GM18868 (cell line): ENCODE measurements around the gene ERBB4.
"Not testable (repeated sequence)": the region's sequence is repeated elsewhere in the genome, so short reads cannot be mapped to it uniquely, and the experiment has no call there.

Experiments used
- ATAC-seq: cut with Tn5 transposase; IDR thresholded peaks from one replicate; pipeline ENCODE4 v1.9.1; 2021; ENCODE audit warnings: mild to moderate bottlenecking, moderate library complexity; ENCODE audit not compliant: unreplicated experiment

Gene ERBB4

DNA sequence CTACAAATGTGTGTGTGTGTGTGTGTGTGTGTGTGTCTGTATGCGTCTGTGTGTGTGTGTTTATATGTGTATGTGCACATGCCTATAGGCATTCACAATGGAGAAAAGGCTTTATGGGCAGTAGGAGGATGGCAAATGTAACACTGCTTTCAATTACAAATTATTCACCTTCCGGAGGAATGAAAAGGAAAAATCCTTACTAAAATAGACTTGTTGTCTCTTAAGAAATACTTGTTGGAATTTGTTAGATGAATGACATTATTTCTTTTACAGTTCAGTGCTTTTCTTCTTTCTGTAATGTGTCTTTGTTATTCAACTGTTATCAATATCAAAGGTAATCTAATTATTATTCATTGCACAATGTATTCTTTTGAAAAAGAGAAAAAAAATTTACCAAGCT is 874.3 kb downstream of the ERBB4 start:
- ATAC-seq = no peak

DNA sequence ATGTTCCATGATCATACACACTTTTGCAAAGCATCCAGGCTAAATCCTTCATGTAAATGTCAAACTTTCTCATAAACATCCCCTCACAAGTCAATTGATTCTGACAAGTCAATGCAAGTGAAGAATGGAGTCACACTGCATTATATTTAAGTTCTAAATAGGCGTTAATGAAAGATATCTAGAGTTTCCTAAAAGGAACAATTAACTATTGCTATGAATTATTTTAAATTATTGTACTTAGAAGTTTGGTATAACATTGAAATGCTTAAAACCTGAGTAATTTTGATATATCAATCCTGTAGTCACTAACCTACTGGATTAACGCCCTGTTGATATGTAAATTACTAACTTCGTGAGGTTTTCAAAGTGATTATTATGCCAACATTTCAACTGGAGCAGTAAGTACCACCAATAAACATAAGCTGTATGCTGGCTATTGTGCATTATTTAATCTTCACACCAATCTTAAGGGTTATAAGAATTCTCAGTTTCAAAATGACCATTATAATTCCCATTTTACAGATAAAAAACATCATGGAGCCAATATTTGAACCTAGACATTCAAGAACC is 884.3 kb downstream of the ERBB4 start:
- no peak for ATAC-seq

DNA sequence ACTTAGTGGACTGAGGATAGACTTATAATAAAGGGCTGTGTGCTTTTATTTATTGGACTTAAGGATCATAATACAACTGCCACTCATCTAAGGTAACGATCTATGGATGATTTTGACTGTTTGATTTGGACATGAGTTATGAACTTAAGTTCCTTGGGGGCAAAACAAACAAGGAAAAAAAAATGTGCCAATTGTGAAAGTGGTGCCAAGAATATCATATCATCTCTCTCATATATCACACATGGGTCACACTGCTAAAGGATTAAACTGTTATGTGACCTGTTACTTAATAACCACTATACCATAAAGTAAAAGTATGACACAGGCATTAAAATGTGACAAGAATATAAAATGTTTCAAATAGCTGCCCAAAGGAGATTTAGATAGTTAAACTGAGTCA is 886.3 kb downstream of the ERBB4 start:
- ATAC-seq = no peak

DNA sequence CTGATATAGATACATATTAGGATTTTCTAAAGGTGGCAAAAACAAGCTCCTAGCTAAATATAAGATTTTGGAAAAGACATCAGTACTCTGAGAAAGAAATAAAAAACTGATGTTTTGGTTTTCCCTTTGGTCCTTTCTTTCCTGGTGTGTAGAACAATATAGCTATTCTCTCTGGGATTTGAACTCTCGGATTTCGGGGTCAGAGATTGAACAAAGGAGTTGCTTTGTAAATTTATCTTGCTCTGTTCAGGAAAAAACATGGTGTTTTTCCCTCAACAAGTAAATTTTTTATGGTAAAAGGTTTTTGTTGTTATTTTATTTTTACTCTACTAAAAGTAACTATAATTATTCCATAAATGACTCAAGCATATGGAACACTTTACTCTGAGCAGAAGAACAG is 889.3 kb downstream of the ERBB4 start:
- ATAC-seq = no peak

DNA sequence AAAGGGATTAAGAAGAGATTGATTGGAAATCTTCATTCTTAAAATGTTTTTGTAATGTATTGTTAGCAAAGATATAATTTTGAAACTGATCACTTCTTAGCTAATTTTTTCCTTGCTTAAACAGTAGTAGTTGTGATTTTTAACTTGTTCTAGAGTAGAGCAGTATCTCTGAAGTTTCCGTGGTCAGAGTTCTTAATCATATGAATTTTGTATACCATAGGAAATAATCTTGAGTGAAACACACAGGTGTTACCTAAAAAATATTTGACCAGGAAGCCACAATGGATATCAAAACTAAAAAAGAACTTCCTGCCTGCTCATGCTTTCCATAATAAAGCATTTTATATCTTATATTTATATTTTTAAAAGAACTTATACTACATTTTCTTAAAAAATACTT is 907.1 kb downstream of the ERBB4 start:
- ATAC-seq = no peak

DNA sequence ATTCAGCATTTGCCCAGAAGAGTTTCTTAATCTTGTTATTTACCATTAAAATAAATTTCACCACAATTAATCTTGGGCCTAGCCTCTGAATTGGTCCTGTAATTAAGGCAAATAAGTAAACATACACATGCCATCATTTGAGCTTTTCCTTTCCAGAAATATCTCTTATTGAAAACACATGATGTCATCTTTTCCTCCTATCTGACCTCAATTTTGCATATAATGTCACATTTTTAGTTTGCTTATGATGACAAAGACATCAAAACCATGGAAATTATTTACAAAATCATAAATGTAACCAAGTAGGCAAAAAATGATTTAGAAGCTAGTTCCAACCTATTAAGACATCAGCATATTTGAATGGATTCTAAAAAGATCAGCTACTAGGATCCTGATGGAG is 915.5 kb downstream of the ERBB4 start:
- ATAC-seq = no peak

DNA sequence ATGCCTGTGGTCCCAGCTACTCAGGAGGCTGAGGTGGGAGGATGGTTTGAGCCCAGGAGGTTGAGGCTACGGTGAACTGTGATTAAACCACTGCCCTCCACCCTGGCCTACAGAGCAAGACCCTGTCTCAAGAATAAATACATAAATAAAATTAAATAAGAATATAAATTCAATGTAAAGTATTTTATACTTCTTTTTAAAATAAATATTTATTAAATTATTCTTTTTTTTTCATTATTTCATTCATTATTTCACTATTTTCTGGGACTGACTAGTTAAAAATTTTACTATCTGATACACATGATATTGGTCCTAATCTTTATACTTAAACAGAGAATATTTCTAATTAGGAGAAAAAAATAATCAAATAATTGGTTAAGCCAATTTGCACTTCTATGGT is 917.6 kb downstream of the ERBB4 start:
- ATAC-seq = no peak

DNA sequence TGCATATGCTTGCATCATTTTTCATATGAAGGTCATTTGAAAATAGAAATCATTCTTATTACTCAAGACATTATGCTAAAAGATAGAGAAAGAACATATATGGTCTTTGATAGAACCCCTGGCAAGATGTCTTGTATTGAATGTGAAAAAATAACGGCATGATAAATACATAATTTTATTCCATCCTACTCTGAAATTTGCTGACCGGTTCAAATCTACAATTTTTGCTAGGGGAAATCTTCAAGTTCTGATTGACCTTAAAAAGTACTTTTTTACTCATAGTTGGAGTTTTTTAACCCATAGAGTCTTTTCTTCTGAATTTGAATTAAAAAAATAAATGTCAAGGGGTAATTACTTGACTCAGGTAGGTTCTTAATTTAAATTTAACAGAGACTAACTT is 920.8 kb downstream of the ERBB4 start:
- ATAC-seq = no peak

DNA sequence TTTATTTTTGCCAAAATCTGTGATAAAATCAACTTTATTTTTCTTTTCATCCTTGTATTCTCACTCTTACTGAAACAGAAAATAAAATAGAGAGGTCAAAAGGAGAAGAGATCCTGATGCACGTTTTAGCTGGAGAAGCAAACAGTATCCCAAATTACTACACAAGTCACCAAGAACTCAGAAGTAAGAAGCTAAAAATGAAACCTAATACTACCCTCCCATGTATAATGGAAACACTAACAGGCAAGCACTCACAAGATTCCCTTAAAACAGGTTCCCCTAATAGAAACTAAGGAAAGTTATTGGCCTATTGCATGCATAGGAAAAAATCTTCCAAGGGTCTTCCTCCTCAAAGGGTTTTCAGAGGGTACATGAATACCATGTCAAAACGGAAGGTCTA is 927.0 kb downstream of the ERBB4 start:
- no peak for ATAC-seq

DNA sequence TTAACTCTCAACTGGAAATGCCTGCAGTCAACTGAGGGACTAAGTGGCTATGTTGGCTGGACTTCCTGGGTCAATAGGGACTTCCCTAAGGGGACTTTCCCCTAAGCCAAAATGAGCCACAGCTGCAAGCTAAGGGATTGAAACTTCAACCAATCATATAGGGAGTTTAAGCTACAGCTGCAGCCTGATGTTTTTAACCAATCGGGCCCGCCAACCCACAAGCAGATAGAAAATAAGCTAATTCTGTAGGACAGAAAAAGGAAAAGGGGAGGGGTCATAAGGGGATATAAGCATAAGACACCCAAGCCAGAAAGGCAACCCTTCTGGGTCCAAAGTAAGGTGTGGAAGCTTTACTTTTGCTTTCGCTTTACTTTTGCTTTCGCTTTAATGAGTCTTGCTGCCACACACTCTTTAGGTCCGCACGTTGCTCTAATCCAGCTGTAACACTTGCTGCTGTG is 927.5 kb downstream of the ERBB4 start:
- peak; percentile 64 for ATAC-seq

DNA sequence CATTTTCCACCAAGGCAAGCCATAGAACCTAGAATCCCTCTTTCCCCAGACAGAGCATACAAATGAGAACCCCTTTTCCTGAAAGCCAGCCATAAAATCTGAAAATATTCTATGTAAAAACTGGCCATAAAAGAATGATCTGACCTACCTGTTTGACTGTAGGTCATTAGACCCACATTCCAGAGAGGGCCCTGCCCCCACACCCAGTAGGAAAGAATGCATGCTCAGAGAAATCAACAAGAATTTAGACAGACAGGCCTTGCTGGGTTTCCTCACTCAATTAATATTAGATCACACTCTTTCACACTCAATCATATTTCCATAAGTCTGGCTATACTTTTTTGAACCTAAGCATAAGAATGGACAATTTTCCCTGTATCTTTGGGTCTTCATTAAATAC is 929.5 kb downstream of the ERBB4 start:
- ATAC-seq = no peak

DNA sequence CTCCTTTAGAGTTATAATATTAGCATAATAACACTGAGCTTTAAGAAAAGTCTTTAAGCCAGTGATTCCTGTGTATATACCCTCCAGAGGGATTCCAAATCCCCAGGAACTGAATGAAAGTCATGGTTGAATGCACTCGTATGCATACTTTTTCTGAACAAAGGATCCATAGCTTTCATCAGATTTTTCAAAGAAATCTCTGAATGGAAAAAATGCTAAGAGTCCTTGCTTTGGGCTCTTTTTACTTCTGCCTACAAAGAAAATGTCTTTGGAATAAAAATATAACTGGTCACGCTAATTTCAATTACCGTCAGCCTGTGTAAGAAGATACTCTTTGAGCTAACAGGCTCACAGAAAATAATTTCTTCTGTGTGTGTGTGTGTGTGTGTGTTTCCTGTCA is 939.5 kb downstream of the ERBB4 start:
- no peak for ATAC-seq

DNA sequence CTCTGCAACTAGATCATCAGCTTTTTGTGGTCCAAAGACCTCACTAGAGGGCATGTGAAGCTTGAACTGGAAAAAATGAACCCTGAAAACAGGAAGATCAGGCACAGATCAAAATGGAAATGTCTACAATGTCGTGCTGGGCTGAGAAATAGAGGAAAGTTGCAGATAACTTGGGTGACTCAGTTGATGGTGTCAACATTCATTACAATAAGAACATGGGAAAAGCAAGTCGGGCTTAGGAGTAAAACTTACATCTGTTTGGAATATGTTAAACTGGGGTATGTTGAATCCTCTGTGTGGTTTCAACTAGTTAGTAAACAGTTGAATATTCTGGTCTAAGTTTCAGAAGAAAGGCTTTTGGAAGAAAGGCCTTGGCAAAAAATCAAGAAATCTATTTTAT is 940.4 kb downstream of the ERBB4 start:
- no peak for ATAC-seq

DNA sequence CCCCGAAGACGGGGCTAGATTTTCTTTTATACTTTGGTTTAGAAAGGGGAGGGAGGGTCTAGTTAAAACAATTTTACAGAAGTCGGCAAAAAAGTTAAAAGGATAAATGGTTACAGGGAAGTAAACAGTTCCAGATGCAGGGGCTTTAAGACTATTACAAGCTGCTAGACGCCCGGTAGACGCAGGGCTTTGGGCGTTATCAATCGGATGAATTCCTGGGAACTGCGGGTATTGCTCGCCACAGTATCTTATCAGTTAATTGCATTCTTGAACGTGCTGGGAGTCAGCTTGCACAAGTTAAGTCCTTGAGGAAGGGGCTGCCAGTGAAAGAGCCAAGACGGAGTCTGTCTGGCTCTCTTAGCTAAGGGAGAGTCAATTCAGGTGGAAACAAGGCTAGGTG is 946.6 kb downstream of the ERBB4 start:
- not testable (repeated sequence) for ATAC-seq

DNA sequence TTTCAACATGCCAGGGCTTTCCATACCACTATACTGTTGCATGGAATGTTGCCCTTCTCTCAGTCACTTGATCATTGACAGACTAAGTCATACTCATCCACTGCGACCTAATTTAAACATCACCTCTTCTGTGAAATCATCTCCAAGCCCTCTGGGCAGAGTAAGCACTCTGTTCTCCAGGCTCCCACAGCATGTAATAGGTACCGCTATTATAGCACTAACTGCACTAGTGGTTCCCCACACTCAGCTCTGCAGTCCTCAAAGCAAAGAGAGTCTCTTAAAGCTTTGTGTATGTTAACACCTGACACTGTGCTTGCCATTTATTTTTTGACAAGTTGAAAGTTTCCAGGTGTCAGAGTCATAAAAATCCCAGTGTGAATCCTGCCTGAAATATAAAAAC is 947.2 kb downstream of the ERBB4 start:
- no peak for ATAC-seq

DNA sequence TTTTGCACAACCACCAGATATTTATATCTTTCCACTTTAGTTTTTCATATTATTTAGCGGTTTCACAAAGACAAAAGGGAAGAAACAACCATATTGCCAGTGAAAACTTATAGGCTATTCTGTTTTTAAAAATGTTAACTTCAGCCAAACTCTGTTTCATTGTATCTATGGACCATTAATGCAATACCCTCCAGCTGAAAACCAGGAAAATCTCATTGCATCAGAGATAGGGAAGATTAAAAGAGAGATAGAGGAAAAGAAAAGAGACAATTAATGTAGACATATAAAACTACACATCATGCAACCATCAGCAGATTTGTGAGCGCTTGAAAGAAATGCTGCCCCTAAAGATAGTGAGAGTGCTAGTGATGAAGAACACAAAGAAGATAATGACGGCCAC is 970.2 kb downstream of the ERBB4 start:
- ATAC-seq = no peak

DNA sequence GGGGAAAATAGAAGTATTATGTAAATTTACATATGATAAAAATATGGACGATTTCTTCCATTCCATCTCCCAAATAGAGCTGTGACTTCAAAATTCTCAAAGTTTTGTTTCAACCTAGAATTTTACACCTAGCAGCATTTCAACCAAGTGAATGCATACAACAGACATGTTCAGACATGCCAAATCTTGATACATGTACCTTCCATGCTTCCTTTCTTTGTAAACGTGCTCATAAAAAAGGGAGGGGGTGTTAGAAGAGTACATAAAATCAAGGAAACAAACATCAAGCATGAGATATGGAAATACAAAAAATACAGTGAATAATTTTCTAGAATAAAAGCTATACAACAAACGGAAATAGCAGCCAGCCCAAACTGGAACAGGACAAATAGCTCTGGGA is 974.2 kb downstream of the ERBB4 start:
- ATAC-seq = no peak

DNA sequence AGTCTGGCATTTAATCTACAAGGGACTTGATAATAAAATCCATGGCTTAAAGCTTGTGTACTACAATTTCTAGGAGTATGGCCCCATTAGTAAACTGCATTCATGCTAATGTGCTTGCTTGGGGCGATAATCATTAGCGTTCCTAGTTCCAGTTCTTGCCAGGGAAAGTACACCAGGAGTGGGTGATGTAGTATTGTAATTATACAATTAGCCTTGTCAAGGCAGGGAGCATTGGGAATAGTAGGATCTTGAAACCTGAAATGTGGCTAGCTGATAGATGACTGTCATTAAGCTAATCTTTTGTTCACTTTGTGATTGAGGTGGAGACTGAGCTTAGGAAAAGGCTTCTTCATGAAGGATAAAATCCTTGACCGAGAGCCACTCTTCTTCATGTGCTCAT is 993.0 kb downstream of the ERBB4 start:
- ATAC-seq = no peak

DNA sequence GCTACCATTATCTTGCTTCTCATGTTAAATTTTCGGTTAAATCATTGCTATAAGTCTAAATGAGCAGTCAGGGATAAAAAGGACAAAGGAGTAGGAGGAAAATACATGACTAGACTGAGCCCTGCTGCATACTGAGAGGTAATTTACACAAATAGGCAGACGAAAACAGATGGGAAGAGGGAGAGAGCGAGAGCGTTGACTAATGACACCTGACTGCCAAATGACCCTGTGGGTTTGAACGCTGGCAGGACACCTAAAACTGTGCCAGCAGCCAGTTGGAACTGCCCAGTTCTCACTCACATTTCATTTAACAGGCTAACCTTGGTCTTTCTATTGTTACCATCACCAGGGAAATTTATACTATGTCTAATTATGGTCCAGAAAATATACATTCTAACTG is 1004.0 kb downstream of the ERBB4 start:
- ATAC-seq = no peak

DNA sequence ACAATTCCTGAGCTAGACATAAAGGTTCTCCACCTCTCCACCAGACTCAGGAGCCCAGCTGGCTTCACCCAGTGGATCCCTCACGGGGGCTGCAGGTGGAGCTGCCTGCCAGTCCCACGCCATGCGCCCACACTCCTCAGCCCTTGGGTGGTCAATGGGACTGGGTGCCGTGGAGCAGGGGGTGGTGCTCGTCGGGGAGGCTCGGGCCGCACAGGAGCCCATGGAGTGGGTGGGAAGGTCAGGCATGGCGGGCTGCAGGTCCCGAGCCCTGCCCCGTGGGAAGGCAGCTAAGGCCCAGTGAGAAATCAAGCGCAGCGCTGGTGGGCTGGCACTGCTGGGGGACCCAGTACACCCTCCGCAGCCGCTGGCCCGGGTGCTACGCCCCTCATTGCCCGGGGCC is 1014.4 kb downstream of the ERBB4 start:
- ATAC-seq = not testable (repeated sequence)

DNA sequence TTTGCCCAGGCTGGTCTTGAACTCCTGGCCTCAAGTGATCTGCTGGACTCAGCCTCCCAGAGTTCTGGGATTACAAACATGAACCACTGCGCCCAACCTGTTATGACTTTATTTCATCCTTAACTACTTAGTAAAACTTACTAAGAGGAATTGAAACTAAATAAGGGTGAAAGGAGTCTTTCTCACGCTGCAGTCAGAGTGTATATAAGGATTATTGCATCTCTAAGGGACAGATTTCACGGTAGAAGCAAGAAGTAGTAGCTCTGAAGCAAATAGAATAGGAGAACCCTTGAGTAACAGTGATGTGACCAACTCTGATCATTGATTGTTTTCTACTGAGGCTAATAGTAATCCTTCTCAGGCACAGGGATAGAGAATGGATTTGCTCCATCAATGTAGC is 1022.1 kb downstream of the ERBB4 start:
- ATAC-seq = peak; percentile 51

DNA sequence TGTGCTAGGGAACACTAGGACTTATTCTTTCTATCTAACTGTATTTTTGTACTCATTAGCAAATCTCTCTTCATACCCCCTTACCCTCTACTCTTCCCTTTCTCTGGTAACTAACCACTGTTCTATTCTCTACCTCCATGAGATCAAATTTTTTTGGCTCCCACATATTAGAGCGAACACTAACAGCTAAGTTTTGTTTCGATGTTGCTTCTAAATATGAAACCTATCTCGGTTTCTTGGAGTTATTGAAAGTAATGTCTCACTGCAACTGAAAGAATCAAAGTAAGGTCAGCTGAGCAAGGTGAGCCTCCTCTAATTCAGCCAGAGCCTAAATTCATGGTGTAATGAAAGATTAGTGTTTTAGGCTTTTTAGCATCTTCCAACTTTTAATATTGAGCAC is 1024.6 kb downstream of the ERBB4 start:
- ATAC-seq = no peak

DNA sequence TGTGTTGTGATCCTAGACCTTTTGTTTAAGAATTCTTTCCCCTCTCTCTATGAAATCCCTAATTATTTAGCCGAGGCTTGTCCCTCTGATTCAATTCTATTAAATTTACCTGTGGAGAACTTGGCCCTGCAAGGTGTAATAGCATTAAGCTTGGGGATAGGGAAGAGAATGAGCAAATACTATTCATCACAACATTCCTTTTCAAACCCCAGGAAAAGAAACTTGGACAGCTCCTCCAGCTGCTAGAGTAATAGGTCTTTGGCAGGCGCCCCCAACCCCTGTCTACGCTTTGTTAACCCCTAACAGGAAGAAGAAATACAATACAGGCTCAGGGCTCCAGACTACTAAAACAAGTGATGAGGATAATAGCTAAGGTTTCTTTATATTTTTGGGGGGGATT is 1025.2 kb downstream of the ERBB4 start:
- ATAC-seq = no peak

DNA sequence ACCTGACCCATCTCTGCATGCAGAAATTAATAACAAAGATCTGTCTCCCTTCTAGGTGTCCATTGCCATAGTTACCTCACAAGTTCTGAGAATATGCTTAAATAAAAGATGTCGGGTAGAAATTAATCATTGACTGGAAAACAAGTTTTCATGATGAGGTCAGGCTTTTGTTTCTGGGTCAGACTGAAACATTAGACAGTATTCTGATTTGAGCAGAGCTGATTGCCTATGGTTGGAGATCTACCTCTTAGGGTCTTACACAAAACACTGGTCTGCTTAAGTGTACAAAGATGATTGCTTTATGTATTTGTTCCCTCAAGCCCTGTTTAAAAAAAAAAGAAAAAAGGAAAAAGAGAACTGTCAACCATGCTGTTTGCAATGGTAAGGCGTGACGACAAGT is 1025.8 kb downstream of the ERBB4 start:
- no peak for ATAC-seq
